ENCODE data around the gene PLVAP.

Gene PLVAP

GRCh38 chr19:17411801-17412200 is 34.7 kb upstream of the PLVAP start:
- Histone ChIP-seq H3K36me3 (ENCODE audit: control insufficient read depth, insufficient read depth, low read length) (no peaks in the 10 kb centered on the region), H2AK5ac (ENCODE audit: low read length) (no peak overlapping the region), H3K27me3 (ENCODE audit: insufficient read depth, low read length, poor library complexity) (no peaks in the 10 kb centered on the region), H4K5ac (ENCODE audit: low read length) (no peak overlapping the region), H3K4me2 (ENCODE audit: low read length) (no peak overlapping the region), H3K79me1 (ENCODE audit: low read length) (no peaks in the 10 kb centered on the region), H2BK120ac (ENCODE audit: low read depth, low read length) (no peak overlapping the region), H3K27ac (ENCODE audit: low read depth, low read length) (no peak overlapping the region), H3K18ac (ENCODE audit: low read length) (no peak overlapping the region), H3K79me2 (ENCODE audit: control insufficient read depth, insufficient read depth, low read length) (no peaks in the 10 kb centered on the region), H3K4me3 (ENCODE audit: low read length) (no peak overlapping the region), H2BK15ac (replicated peaks; ENCODE audit: low read depth) (no peak overlapping the region), H3K56ac (ENCODE audit: low read length) (no peak overlapping the region), H3K23ac (ENCODE audit: low read length) (no peak overlapping the region), H2BK5ac (ENCODE audit: low read length) (no peak overlapping the region), H3K4ac (ENCODE audit: low read depth, low read length) (no peak overlapping the region), H3K9ac (ENCODE audit: low read length) (no peak overlapping the region), H4K8ac (ENCODE audit: low read depth, low read length) (no peak overlapping the region), H3K4me1 (ENCODE audit: control insufficient read depth, low read depth, low read length) (peaks cover 3% of the 10 kb centered on the region)
- no peak for DNase-seq
- WGBS (ENCODE audit: extremely low coverage, insufficient coverage, low lambda C conversion rate): no CpG with 5 or more reads among the region's 11 CpGs

DNA sequence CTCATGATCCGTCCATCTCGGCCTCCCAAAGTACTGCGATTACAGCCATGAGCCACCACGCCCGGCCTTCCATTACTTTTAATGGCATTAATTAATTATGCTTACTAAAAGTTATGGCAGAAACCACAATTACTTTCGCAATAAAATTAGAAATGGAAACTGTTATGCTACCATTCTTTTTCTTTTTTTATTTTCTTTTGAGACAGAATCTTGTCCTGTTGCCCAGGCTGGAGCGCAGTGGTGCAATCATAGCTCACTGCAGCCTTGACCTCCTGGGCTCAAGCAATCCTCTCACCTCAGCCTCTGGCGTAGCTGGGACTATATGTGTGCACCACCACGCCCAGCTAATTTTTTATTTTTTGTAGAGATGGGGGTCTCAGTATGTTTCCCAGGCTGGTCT is 32.8 kb upstream of the PLVAP start:
- Histone ChIP-seq H3K18ac (ENCODE audit: low read length) (no peak overlapping the region), H3K4me3 (ENCODE audit: low read length) (no peak overlapping the region), H2BK15ac (replicated peaks; ENCODE audit: low read depth) (no peak overlapping the region), H3K4ac (ENCODE audit: low read depth, low read length) (no peak overlapping the region), H3K56ac (ENCODE audit: low read length) (no peak overlapping the region), H3K79me2 (ENCODE audit: control insufficient read depth, insufficient read depth, low read length) (no peaks in the 10 kb centered on the region), H3K4me2 (ENCODE audit: low read length) (no peak overlapping the region), H2BK120ac (ENCODE audit: low read depth, low read length) (no peak overlapping the region), H4K5ac (ENCODE audit: low read length) (no peak overlapping the region), H3K79me1 (ENCODE audit: low read length) (no peaks in the 10 kb centered on the region), H2BK5ac (ENCODE audit: low read length) (no peak overlapping the region), H3K4me1 (ENCODE audit: control insufficient read depth, low read depth, low read length) (no peaks in the 10 kb centered on the region), H3K27ac (ENCODE audit: low read depth, low read length) (no peak overlapping the region), H2AK5ac (ENCODE audit: low read length) (no peak overlapping the region), H3K27me3 (ENCODE audit: insufficient read depth, low read length, poor library complexity) (no peaks in the 10 kb centered on the region), H4K8ac (ENCODE audit: low read depth, low read length) (no peak overlapping the region), H3K36me3 (ENCODE audit: control insufficient read depth, insufficient read depth, low read length) (no peaks in the 10 kb centered on the region), H3K23ac (ENCODE audit: low read length) (no peak overlapping the region), H3K9ac (ENCODE audit: low read length) (no peak overlapping the region)
- no CpG with 5 or more reads among the region's 9 CpGs for WGBS (ENCODE audit: extremely low coverage, insufficient coverage, low lambda C conversion rate)
- DNase-seq: no peak

DNA sequence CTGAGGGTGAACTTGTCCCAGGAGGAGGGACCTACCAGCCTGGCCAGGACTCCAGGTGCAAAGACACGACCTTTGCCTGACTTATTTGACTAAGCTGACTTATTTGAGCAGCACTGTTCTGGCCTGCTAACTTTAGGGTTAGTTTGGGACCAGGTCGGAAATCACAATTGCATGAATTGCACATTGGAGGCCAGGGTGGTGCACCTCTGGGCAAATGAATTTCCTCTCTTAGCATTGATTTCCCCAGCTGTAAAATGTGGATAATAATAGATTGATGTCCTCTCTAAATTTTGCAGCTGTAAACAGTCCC is 29.7 kb upstream of the PLVAP start:
- Histone ChIP-seq H3K18ac (ENCODE audit: low read length) (no peak overlapping the region), H3K4me1 (ENCODE audit: control insufficient read depth, low read depth, low read length) (peaks cover 3% of the 10 kb centered on the region), H3K79me2 (ENCODE audit: control insufficient read depth, insufficient read depth, low read length) (no peaks in the 10 kb centered on the region), H3K27ac (ENCODE audit: low read depth, low read length) (no peak overlapping the region), H3K4me3 (ENCODE audit: low read length) (no peak overlapping the region), H3K79me1 (ENCODE audit: low read length) (no peaks in the 10 kb centered on the region), H3K9ac (ENCODE audit: low read length) (no peak overlapping the region), H2AK5ac (ENCODE audit: low read length) (no peak overlapping the region), H4K8ac (ENCODE audit: low read depth, low read length) (no peak overlapping the region), H3K56ac (ENCODE audit: low read length) (no peak overlapping the region), H2BK5ac (ENCODE audit: low read length) (no peak overlapping the region), H3K23ac (ENCODE audit: low read length) (no peak overlapping the region), H3K36me3 (ENCODE audit: control insufficient read depth, insufficient read depth, low read length) (no peaks in the 10 kb centered on the region), H3K4ac (ENCODE audit: low read depth, low read length) (no peak overlapping the region), H4K5ac (ENCODE audit: low read length) (no peak overlapping the region), H2BK120ac (ENCODE audit: low read depth, low read length) (no peak overlapping the region), H3K4me2 (ENCODE audit: low read length) (no peak overlapping the region), H3K27me3 (ENCODE audit: insufficient read depth, low read length, poor library complexity) (no peaks in the 10 kb centered on the region), H2BK15ac (replicated peaks; ENCODE audit: low read depth) (no peak overlapping the region)
- no peak for DNase-seq
- WGBS (ENCODE audit: extremely low coverage, insufficient coverage, low lambda C conversion rate): no CpG with 5 or more reads among the region's 2 CpGs

DNA sequence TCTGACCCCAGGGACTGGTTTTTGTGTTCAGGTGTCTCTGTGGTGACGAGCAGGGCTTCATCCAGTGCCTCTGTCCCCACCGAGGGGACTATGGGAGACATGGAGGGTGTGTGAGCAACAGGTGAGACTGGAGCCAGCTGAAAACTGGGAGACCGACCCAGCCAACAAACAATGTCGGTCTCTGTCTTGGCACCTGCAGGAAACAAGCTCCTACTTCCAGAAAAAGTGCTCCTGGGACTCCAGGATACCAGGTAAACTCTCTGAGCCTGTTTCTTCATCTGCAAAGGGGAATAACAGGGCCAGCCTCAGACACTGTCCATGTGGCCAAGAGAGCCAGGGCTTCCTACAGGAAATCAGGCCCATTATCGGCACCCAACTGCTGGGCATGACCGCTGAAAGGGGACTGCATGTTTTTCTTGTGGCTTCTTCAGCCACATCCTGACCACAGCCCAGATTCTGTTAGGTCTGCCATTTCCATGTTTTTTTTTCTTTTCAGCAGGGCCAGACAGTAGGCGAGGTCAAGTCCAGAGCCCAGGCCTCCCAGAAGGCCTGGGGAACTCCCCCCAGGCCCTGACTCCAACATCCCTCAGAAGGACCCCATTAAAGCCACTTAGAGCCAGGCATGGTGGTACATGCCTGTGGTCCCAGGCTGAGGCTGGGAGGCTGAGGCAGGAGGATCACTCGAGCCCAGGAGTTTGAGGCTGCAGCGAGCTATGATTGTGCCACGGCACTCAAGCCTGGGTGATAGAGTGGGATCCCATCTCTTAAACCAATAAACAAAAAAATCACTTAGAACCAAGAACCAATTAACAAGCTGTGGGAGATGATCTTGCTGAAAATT is 29.1 kb upstream of the PLVAP start:
- Histone ChIP-seq H3K4me2 (ENCODE audit: low read length) (no peak overlapping the region), H3K4ac (ENCODE audit: low read depth, low read length) (no peak overlapping the region), H2BK5ac (ENCODE audit: low read length) (no peak overlapping the region), H4K8ac (ENCODE audit: low read depth, low read length) (no peak overlapping the region), H3K79me1 (ENCODE audit: low read length) (no peaks in the 10 kb centered on the region), H3K27me3 (ENCODE audit: insufficient read depth, low read length, poor library complexity) (no peaks in the 10 kb centered on the region), H3K27ac (ENCODE audit: low read depth, low read length) (no peak overlapping the region), H4K5ac (ENCODE audit: low read length) (no peak overlapping the region), H3K36me3 (ENCODE audit: control insufficient read depth, insufficient read depth, low read length) (no peaks in the 10 kb centered on the region), H2AK5ac (ENCODE audit: low read length) (no peak overlapping the region), H3K9ac (ENCODE audit: low read length) (no peak overlapping the region), H3K23ac (ENCODE audit: low read length) (no peak overlapping the region), H3K4me3 (ENCODE audit: low read length) (no peak overlapping the region), H3K18ac (ENCODE audit: low read length) (no peak overlapping the region), H3K79me2 (ENCODE audit: control insufficient read depth, insufficient read depth, low read length) (no peaks in the 10 kb centered on the region), H2BK15ac (replicated peaks; ENCODE audit: low read depth) (no peak overlapping the region), H3K56ac (ENCODE audit: low read length) (peak overlapping the region; percentile 75), H3K4me1 (ENCODE audit: control insufficient read depth, low read depth, low read length) (peaks cover 3% of the 10 kb centered on the region), H2BK120ac (ENCODE audit: low read depth, low read length) (no peak overlapping the region)
- DNase-seq: no peak
- WGBS (ENCODE audit: extremely low coverage, insufficient coverage, low lambda C conversion rate): no CpG with 5 or more reads among the region's 10 CpGs

GRCh38 chr19:17405250-17406045 is 28.3 kb upstream of the PLVAP start, which contains the start of gene BST2:
Gene BST2 (minus strand): TSS chr19:17405630. CDS start chr19:17405575, 55 bp downstream.
- Histone ChIP-seq H3K27me3 (ENCODE audit: insufficient read depth, low read length, poor library complexity) (no peaks in the 10 kb centered on the region), H2BK120ac (ENCODE audit: low read depth, low read length) (no peak within 1 kb of the TSS), H3K4me1 (ENCODE audit: control insufficient read depth, low read depth, low read length) (peaks cover 3% of the 10 kb centered on the region), H3K79me1 (ENCODE audit: low read length) (no peaks in the 10 kb centered on the region), H3K79me2 (ENCODE audit: control insufficient read depth, insufficient read depth, low read length) (no peaks in the 10 kb centered on the region), H2BK15ac (replicated peaks; ENCODE audit: low read depth) (no peak within 1 kb of the TSS), H3K4me2 (ENCODE audit: low read length) (peak within 1 kb of the TSS; percentile 20), H3K23ac (ENCODE audit: low read length) (no peak within 1 kb of the TSS), H3K4me3 (ENCODE audit: low read length) (no peak within 1 kb of the TSS), H3K4ac (ENCODE audit: low read depth, low read length) (peak within 1 kb of the TSS; percentile 39), H3K56ac (ENCODE audit: low read length) (peak within 1 kb of the TSS; percentile 82), H4K8ac (ENCODE audit: low read depth, low read length) (peak within 1 kb of the TSS; percentile 95), H2AK5ac (ENCODE audit: low read length) (peak within 1 kb of the TSS; percentile 88), H3K36me3 (ENCODE audit: control insufficient read depth, insufficient read depth, low read length) (no peaks in the 10 kb centered on the region), H3K18ac (ENCODE audit: low read length) (peak within 1 kb of the TSS; percentile 65), H3K9ac (ENCODE audit: low read length) (peak within 1 kb of the TSS; percentile 60), H3K27ac (ENCODE audit: low read depth, low read length) (peak within 1 kb of the TSS; percentile 51), H2BK5ac (ENCODE audit: low read length) (no peak within 1 kb of the TSS), H4K5ac (ENCODE audit: low read length) (peak within 1 kb of the TSS; percentile 91)
- peak; percentile 52 for DNase-seq
- no CpG with 5 or more reads among the region's 18 CpGs for WGBS (ENCODE audit: extremely low coverage, insufficient coverage, low lambda C conversion rate)
